HG03066 (cell line): ENCODE results near the gene SORCS2.

Source experiments
- ATAC-seq: cut with Tn5 transposase; IDR thresholded peaks from one replicate; pipeline ENCODE4 v1.9.1; 2021; ENCODE audit warnings: low read depth; ENCODE audit not compliant: unreplicated experiment

Gene SORCS2

GRCh38 chr4:7631288-7632014 lies 439.1 kb downstream of the SORCS2 start:
- no peak for ATAC-seq

- ATAC-seq = no peak
Measured at GRCh38 chr4:7632341-7632740, 440.0 kb downstream of the SORCS2 start.

GRCh38 chr4:7632971-7633370 lies 440.6 kb downstream of the SORCS2 start:
- ATAC-seq = no peak

- ATAC-seq = no peak
Measured at GRCh38 chr4:7634661-7635251, 442.4 kb downstream of the SORCS2 start.

GRCh38 chr4:7635445-7636239 lies 443.3 kb downstream of the SORCS2 start:
- no peak for ATAC-seq

- no peak for ATAC-seq
Measured at GRCh38 chr4:7636240-7636508, 443.8 kb downstream of the SORCS2 start.

- no peak for ATAC-seq
Measured at GRCh38 chr4:7637139-7637538, 444.8 kb downstream of the SORCS2 start.

- no peak for ATAC-seq
Measured at GRCh38 chr4:7637971-7638370, 445.6 kb downstream of the SORCS2 start.

GRCh38 chr4:7638489-7638888 lies 446.2 kb downstream of the SORCS2 start:
- ATAC-seq = no peak

- ATAC-seq = no peak
Measured at GRCh38 chr4:7638984-7639789, 446.8 kb downstream of the SORCS2 start.

- ATAC-seq = no peak
Measured at GRCh38 chr4:7640136-7640535, 447.8 kb downstream of the SORCS2 start.

GRCh38 chr4:7641712-7642111 lies 449.4 kb downstream of the SORCS2 start:
- ATAC-seq = no peak

- ATAC-seq = no peak
Measured at GRCh38 chr4:7642741-7643458, 450.6 kb downstream of the SORCS2 start.

GRCh38 chr4:7645158-7645557 lies 452.8 kb downstream of the SORCS2 start:
- no peak for ATAC-seq

GRCh38 chr4:7645956-7646355 lies 453.6 kb downstream of the SORCS2 start:
- no peak for ATAC-seq

GRCh38 chr4:7646384-7647061 lies 454.2 kb downstream of the SORCS2 start:
- no peak for ATAC-seq

- no peak for ATAC-seq
Measured at GRCh38 chr4:7647186-7647585, 454.8 kb downstream of the SORCS2 start.

- no peak for ATAC-seq
Measured at GRCh38 chr4:7647600-7648543, 455.5 kb downstream of the SORCS2 start.
